ENCODE results near the gene SPOP. TPM values are rescaled to one million over a fixed set of nuclear protein-coding genes. Genes with fewer than 3 reads are reported as not detected.
A peak's percentile ranks its signal among the peaks of the same experiment; 100 is the strongest.

Gene SPOP
- total RNA-seq, 1 donor from 2014 or later, result 66.9 TPM

DNA sequence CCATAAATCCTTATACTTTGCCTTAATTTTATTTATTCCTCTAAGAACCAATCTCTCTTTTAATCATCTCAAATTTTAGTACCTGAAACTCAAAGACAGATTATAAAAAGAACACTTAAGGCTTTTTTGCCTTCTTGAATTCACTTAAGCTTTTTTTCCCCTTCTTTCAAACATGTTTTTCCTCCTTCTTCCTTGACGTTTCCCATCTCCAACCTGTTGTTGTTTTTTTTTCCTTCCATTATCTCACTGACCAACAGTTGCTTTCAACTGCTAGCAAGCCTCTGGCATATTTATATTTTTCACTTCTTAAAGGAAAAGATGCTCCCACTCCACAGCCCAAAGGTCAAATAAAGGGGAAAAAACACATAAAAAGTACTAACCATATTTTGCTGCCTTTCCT lies 32.2 kb downstream of the SPOP start:
- DNase-seq, result no peak
- TF ChIP-seq, protein P1, sequence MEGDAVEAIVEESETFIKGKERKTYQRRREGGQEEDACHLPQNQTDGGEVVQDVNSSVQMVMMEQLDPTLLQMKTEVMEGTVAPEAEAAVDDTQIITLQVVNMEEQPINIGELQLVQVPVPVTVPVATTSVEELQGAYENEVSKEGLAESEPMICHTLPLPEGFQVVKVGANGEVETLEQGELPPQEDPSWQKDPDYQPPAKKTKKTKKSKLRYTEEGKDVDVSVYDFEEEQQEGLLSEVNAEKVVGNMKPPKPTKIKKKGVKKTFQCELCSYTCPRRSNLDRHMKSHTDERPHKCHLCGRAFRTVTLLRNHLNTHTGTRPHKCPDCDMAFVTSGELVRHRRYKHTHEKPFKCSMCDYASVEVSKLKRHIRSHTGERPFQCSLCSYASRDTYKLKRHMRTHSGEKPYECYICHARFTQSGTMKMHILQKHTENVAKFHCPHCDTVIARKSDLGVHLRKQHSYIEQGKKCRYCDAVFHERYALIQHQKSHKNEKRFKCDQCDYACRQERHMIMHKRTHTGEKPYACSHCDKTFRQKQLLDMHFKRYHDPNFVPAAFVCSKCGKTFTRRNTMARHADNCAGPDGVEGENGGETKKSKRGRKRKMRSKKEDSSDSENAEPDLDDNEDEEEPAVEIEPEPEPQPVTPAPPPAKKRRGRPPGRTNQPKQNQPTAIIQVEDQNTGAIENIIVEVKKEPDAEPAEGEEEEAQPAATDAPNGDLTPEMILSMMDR (IDR thresholded peaks at IDR 0.05; ENCODE audit: borderline replicate concordance), result no peak
- Histone ChIP-seq H3K27ac (replicated peaks) (peak overlapping the region; percentile 81), H3K4me3 (peak overlapping the region; percentile 35), H3K36me3 (no peaks in the 10 kb centered on the region), H3K9me3 (replicated peaks) (no peaks in the 10 kb centered on the region), H3K27me3 (ENCODE audit: low read depth) (no peaks in the 10 kb centered on the region), H3K4me1 (peaks cover 83% of the 10 kb centered on the region)
- intact Hi-C loops (cut with micrococcal nuclease), result no loop called here

DNA sequence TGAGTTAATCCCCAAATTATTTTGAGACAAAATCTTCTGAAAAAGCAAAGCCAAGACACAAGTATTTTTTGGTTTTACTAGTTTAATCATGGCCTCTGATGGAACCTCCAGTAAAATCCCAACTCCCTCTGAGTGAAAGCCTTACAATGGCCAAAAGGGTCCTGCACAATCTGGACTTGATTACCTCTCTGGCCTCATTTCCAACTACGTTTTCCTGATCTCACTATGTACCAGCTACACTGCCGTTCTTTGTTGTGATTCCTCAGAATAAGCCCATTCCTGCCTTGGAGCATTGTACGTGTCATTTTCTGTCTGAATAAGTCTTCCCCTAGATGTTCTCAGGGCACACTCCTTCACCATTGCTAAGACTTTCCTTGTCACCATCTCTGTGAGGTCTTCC lies 37.3 kb downstream of the SPOP start:
- TF ChIP-seq, protein P1 (IDR thresholded peaks at IDR 0.05; ENCODE audit: borderline replicate concordance), result no peak
- H3K27me3 ChIP-seq (ENCODE audit: low read depth), result no peaks in the 10 kb centered on the region
- H3K4me3 ChIP-seq, result no peak overlapping the region
- H3K9me3 ChIP-seq (replicated peaks), result no peaks in the 10 kb centered on the region
- intact Hi-C loops (cut with micrococcal nuclease), result no loop called here
- DNase-seq, result no peak
- no peaks in the 10 kb centered on the region for H3K36me3 ChIP-seq
- peaks cover 94% of the 10 kb centered on the region for H3K4me1 ChIP-seq
- H3K27ac ChIP-seq (replicated peaks), result peak overlapping the region; percentile 7

DNA sequence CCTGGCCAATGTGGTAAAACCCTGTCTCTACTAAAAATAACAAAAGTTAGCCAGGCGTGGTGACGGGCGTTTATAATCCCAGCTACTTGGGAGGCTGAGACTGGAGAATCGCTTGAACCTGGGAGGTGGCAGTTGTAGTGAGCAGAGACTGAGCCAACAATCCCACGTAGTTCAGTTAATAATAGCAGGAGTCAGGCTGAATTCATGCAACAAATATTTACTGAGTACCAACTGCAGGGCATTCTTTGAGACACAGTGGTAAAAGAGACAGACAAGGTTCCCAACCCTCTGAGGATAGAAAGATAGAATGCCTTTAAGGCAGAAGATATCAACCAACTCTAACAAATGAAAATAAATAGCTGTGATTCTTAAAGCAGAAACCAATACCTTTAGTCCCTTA lies 39.1 kb downstream of the SPOP start:
- H3K4me1 ChIP-seq, result peaks cover 94% of the 10 kb centered on the region
- no peak for DNase-seq
- H3K36me3 ChIP-seq, result no peaks in the 10 kb centered on the region
- peak overlapping the region; percentile 82 for H3K27ac ChIP-seq (replicated peaks)
- TF ChIP-seq, protein P1 (IDR thresholded peaks at IDR 0.05; ENCODE audit: borderline replicate concordance), result no peak
- H3K9me3 ChIP-seq (replicated peaks), result no peaks in the 10 kb centered on the region
- intact Hi-C loops (cut with micrococcal nuclease), result no loop called here
- H3K4me3 ChIP-seq, result no peak overlapping the region
- H3K27me3 ChIP-seq (ENCODE audit: low read depth), result no peaks in the 10 kb centered on the region

DNA sequence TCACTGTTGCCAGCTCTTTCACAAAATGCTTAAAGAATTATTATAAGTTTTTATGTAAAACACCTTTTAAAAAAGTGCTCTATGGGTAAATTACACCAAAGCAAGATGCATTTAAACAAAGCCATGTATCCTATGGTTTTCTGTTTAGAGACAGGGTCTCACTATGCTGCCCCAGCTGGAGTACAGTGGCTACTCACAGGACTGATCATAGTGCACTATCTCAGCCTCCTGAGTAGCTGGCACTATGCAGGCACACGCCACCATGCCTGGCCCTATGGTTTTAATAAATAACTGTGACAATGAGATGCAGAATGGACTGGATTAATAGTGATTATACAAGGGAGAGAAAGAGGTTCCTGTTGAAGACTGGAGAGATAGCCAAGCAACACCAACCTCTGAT lies 40.2 kb downstream of the SPOP start:
- H3K4me1 ChIP-seq, result peaks cover 94% of the 10 kb centered on the region
- H3K9me3 ChIP-seq (replicated peaks), result no peaks in the 10 kb centered on the region
- H3K4me3 ChIP-seq, result no peak overlapping the region
- DNase-seq, result no peak
- no peaks in the 10 kb centered on the region for H3K36me3 ChIP-seq
- intact Hi-C loops (cut with micrococcal nuclease), result no loop called here
- no peaks in the 10 kb centered on the region for H3K27me3 ChIP-seq (ENCODE audit: low read depth)
- TF ChIP-seq, protein P1 (IDR thresholded peaks at IDR 0.05; ENCODE audit: borderline replicate concordance), result no peak
- H3K27ac ChIP-seq (replicated peaks), result peak overlapping the region; percentile 82

DNA sequence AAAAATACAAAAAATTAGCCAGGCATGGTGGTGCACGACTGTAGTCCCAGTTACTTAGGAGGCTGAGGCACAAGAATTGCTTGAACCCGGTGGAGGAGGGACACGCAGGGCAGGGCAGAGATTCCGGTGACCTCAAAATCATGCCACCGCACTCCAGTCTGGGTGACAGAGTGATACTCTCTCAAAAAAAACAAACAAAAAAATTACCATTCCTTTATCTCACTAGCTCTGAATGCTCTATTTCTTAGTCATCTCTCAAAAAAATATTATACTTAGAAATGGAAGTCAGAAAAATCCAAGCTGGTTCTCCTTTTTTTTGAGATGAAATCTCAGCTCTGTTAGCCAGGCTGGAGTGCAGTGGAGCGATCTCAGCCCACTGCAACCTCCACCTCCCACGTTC lies 40.8 kb downstream of the SPOP start:
- Histone ChIP-seq H3K27me3 (ENCODE audit: low read depth) (no peaks in the 10 kb centered on the region), H3K27ac (replicated peaks) (peak overlapping the region; percentile 82), H3K36me3 (no peaks in the 10 kb centered on the region), H3K4me3 (no peak overlapping the region), H3K9me3 (replicated peaks) (no peaks in the 10 kb centered on the region), H3K4me1 (peaks cover 94% of the 10 kb centered on the region)
- no peak for DNase-seq
- TF ChIP-seq, protein P1 (IDR thresholded peaks at IDR 0.05; ENCODE audit: borderline replicate concordance), result no peak
- intact Hi-C loops (cut with micrococcal nuclease), result no loop called here

DNA sequence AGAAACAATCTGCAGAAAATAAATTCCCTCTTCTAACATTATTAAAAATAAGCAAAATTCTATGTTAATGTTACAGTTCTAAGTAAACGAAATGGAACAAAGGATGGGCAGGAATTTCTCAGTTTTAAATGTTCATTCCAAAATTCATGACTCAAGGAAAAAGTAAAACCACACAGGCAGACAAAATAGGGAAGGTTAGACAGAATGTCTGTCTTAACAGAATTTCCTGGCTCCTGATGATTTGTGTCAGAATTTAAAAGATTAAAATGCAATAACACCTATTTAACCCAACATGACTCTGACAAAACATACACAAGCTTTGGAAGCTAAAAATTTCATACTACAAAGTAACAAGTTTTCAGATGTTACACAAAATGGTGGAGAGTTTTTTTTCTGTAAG lies 42.8 kb downstream of the SPOP start:
- Histone ChIP-seq H3K9me3 (replicated peaks) (no peaks in the 10 kb centered on the region), H3K27ac (replicated peaks) (peak overlapping the region; percentile 82), H3K36me3 (no peaks in the 10 kb centered on the region), H3K4me3 (no peak overlapping the region), H3K4me1 (peaks cover 98% of the 10 kb centered on the region), H3K27me3 (ENCODE audit: low read depth) (no peaks in the 10 kb centered on the region)
- intact Hi-C loops (cut with micrococcal nuclease), result no loop called here
- no peak for DNase-seq
- TF ChIP-seq, protein P1 (IDR thresholded peaks at IDR 0.05; ENCODE audit: borderline replicate concordance), result no peak

Data from left ventricle myocardium inferior (tissue), 1 donor.